GM12892 (cell line): ENCODE results near the gene ALKBH6.

Experiments used
- POLR2A ChIP-seq: IDR thresholded peaks from 2 replicates; pipeline ENCODE4 v1.6.1; 2011; ENCODE audit warnings: low read depth, low read length, control low read depth
- POLR2AphosphoS5 ChIP-seq: IDR thresholded peaks from 2 replicates; pipeline ENCODE4 v1.6.1; 2011; ENCODE audit warnings: low read depth, low read length, control low read depth
- TAF1 ChIP-seq: IDR thresholded peaks from 2 replicates; pipeline ENCODE4 v1.6.1; 2011; ENCODE audit warnings: low read depth, mild to moderate bottlenecking, control low read depth, low read length, borderline replicate concordance

- no peak for TF ChIP-seq POLR2A
- TF ChIP-seq TAF1 = no peak
- no peak for TF ChIP-seq POLR2AphosphoS5
Observed at GRCh38 chr19:35960432-35960972, 53.5 kb downstream of the ALKBH6 start.
